ENCODE results near the gene ZNF491. TPM values are rescaled to one million over a fixed set of nuclear protein-coding genes. Genes with fewer than 3 reads are reported as not detected.

ZNF491 gene
- total RNA-seq (2021; ENCODE audit: unreplicated experiment) = not detected
- polyA plus RNA-seq (2012) = not detected in 2 replicates
- percentile 14 among the genes with signal in this experiment for Bru-seq, nascent RNA
- BruChase-seq, experiment 1, labeled RNA remaining after a 6-hour chase = percentile 20 among the genes with signal in this experiment
- BruChase-seq, experiment 2, labeled RNA remaining after a 2-hour chase = percentile 11 among the genes with signal in this experiment
- long read RNA-seq = 0 reads

- intact Hi-C loops (cut with micrococcal nuclease) = loop anchor here (5.0 kb wide), 1 partner anchor 236 kb away; no protein-coding TSS in a partner anchor
- no peaks in the 10 kb centered on the region for H3K79me2 ChIP-seq (ENCODE audit: insufficient read depth, low read length)
- H3K4me1 ChIP-seq (ENCODE audit: control insufficient read depth in 1 of 2, insufficient read depth in 2 of 2, low read length in 2 of 2) = no peaks in the 10 kb centered on the region
- CTCF ChIA-PET = no interaction called here
- POLR2A ChIA-PET = no interaction called here
- no peak within 1 kb of the TSS for H3K9ac ChIP-seq (ENCODE audit: low read length)
- H4K20me1 ChIP-seq (ENCODE audit: insufficient read depth) = no peaks in the 10 kb centered on the region
- ATAC-seq = no peak
- no peak for DNase-seq (ENCODE audit: low read depth, low spot score)
- no TSS peak for BruUV-seq (replicated peaks)
- no peak within 1 kb of the TSS for H2AFZ ChIP-seq (ENCODE audit: low read depth, low read length, poor library complexity, severe bottlenecking)
- no peak within 1 kb of the TSS for H3K4me2 ChIP-seq (ENCODE audit: low read length)
- no peak within 1 kb of the TSS for H3K27ac ChIP-seq (ENCODE audit: low read depth, low read length)
- H3K9me3 ChIP-seq (ENCODE audit: control insufficient read depth in 1 of 2, insufficient read depth in 1 of 2, low read depth in 1 of 2, low read length in 2 of 2) = peaks cover 0 to 3% of the 10 kb centered on the region in 2 experiments; a peak in 1 of 4 replicates
- no peak for TF ChIP-seq MAX (IDR thresholded peaks at IDR 0.05)
- TF ChIP-seq ZBTB33 (IDR thresholded peaks at IDR 0.05; ENCODE audit: extremely low read depth, insufficient replicate concordance, low read length) = no peak
- no peak for TF ChIP-seq JUND (IDR thresholded peaks at IDR 0.05)
- TF ChIP-seq TCF7L2 (IDR thresholded peaks at IDR 0.05; ENCODE audit: borderline replicate concordance, extremely low read depth, insufficient read depth, insufficient read length) = no peak
- no peak for TF ChIP-seq POLR2A (IDR thresholded peaks at IDR 0.05; ENCODE audit: borderline replicate concordance, extremely low read depth, insufficient read depth, insufficient read length)
- no peak for TF ChIP-seq ZFX (IDR thresholded peaks at IDR 0.05)
- no peak for TF ChIP-seq ZNF274 (IDR thresholded peaks at IDR 0.05; ENCODE audit: low read depth, low read length)
- no peak for TF ChIP-seq FOSL1 (IDR thresholded peaks at IDR 0.05; ENCODE audit: low read depth)
- no peak for TF ChIP-seq ATF3 (IDR thresholded peaks at IDR 0.05)
- no peak for TF ChIP-seq EGR1 (IDR thresholded peaks at IDR 0.05; ENCODE audit: low read depth)
- no peak for TF ChIP-seq POLR2AphosphoS5 (IDR thresholded peaks at IDR 0.05; ENCODE audit: low read depth, low read length)
- TF ChIP-seq EZH2phosphoT487 (IDR thresholded peaks at IDR 0.05; ENCODE audit: borderline replicate concordance) = no peak
- TF ChIP-seq SP1 (IDR thresholded peaks at IDR 0.05; ENCODE audit: low read depth) = no peak
- TF ChIP-seq SRF (IDR thresholded peaks at IDR 0.05; ENCODE audit: low read depth) = no peak
- no peak for TF ChIP-seq RAD21 (IDR thresholded peaks at IDR 0.05; ENCODE audit: low read depth)
- TF ChIP-seq CTCF (IDR thresholded peaks at IDR 0.05 in 2 of 3, conservative IDR thresholded peaks at IDR 0.05 in 1 of 3; ENCODE audit: borderline replicate concordance in 1 of 3, insufficient read depth in 1 of 3, low read depth in 2 of 3, low read length in 2 of 3) = no peak
- no peak for TF ChIP-seq REST (IDR thresholded peaks at IDR 0.05; ENCODE audit: low read depth)
- no peak for TF ChIP-seq SIN3A (IDR thresholded peaks at IDR 0.05; ENCODE audit: low read depth)
- H3K9me2 ChIP-seq (ENCODE audit: insufficient read depth) = no peaks in the 10 kb centered on the region
- H3K36me3 ChIP-seq (ENCODE audit: control insufficient read depth in 1 of 2, insufficient read depth in 2 of 2, low read length in 2 of 2) = no peaks in the 10 kb centered on the region
- RAD21 ChIA-PET (ENCODE audit: low non-redundant PET in 1 of 2, low total read pairs in 2 of 2, uncharacterized antibody in 2 of 2, unreplicated experiment in 2 of 2) = no interaction called here
- H3K4me3 ChIP-seq (replicated peaks in 1 of 2; ENCODE audit: low read depth in 1 of 2, low read length in 2 of 2) = no peak within 1 kb of the TSS
- no peaks in the 10 kb centered on the region for H3K27me3 ChIP-seq (ENCODE audit: insufficient read depth, low read length)
These were observed at the start of gene ZNF491 for GRCh38 chr19:11798391-11799330. Gene ZNF491, plus strand, starts transcription at chr19:11798523. Its CDS starts 7,431 bp downstream, at chr19:11805954.

Measured in HCT116 (cell line).